GM19043 (cell line): Measurements from ENCODE around the gene C1orf174.

Experiments used
- ATAC-seq: cut with Tn5 transposase; IDR thresholded peaks from one replicate; pipeline ENCODE4 v1.9.1; 2021; ENCODE audit warnings: low read depth; ENCODE audit not compliant: unreplicated experiment

The C1orf174 gene

GRCh38 chr1:3910857-3911845 is 11.1 kb upstream of the C1orf174 start:
- ATAC-seq: peak; percentile 74

- ATAC-seq: no peak
Measured at GRCh38 chr1:3910049-3910731, 10.1 kb upstream of the C1orf174 start.

- no peak for ATAC-seq
Measured at GRCh38 chr1:3909615-3910014, 9.5 kb upstream of the C1orf174 start.

- no peak for ATAC-seq
Measured at GRCh38 chr1:3908886-3909517, 8.9 kb upstream of the C1orf174 start.

- no peak for ATAC-seq
Measured at GRCh38 chr1:3907621-3908165, 7.6 kb upstream of the C1orf174 start.

- ATAC-seq: no peak
Measured at GRCh38 chr1:3907031-3907534, 7.0 kb upstream of the C1orf174 start.

- ATAC-seq: no peak
Measured at GRCh38 chr1:3906672-3907020, 6.6 kb upstream of the C1orf174 start.

GRCh38 chr1:3905953-3906671 is 6.0 kb upstream of the C1orf174 start:
- no peak for ATAC-seq

- ATAC-seq: no peak
Measured at GRCh38 chr1:3905266-3905952, 5.3 kb upstream of the C1orf174 start.

GRCh38 chr1:3904843-3905185 is 4.7 kb upstream of the C1orf174 start:
- no peak for ATAC-seq

GRCh38 chr1:3904006-3904842 is 4.2 kb upstream of the C1orf174 start:
- ATAC-seq: no peak

- ATAC-seq: no peak
Measured at GRCh38 chr1:3903141-3904005, 3.3 kb upstream of the C1orf174 start.

GRCh38 chr1:3902571-3903091 is 2.6 kb upstream of the C1orf174 start:
- ATAC-seq: no peak

- ATAC-seq: no peak
Measured at GRCh38 chr1:3902111-3902511, 2.0 kb upstream of the C1orf174 start.

- ATAC-seq: peak; percentile 58
Measured at GRCh38 chr1:3900969-3901529, 977 bp upstream of the C1orf174 start.

- ATAC-seq: no peak
Measured at GRCh38 chr1:3899754-3900149, 320 bp downstream of the C1orf174 start.

- no peak for ATAC-seq
Measured at GRCh38 chr1:3898994-3899753, 898 bp downstream of the C1orf174 start.
